NCI-H2196 treated with DMSO at 0.1 percent for 48 hours (cell line): ENCODE results near the gene RCE1.
"Not testable (repeated sequence)": the region's sequence is repeated elsewhere in the genome, so short reads cannot be mapped to it uniquely, and the experiment has no call there.

Source experiments
- DNase-seq: peaks from one replicate; lab custom pipeline; 2025; ENCODE audit not compliant: unreplicated experiment; lab: John Stamatoyannopoulos, UW

The RCE1 gene

GRCh38 chr11:66842896-66843775 lies at the start of gene RCE1:
Gene RCE1 (plus strand): TSS chr11:66843441. CDS start chr11:66843456, 15 bp downstream.
- DNase-seq = peak; percentile 65

GRCh38 chr11:66799815-66800214 lies 43.4 kb upstream of the RCE1 start:
- not testable (repeated sequence) for DNase-seq

- DNase-seq = no peak
These were observed 42.4 kb upstream of the RCE1 start for GRCh38 chr11:66800720-66801428.

GRCh38 chr11:66809592-66809991 lies 33.6 kb upstream of the RCE1 start:
- DNase-seq = no peak

GRCh38 chr11:66810576-66811185 lies 32.6 kb upstream of the RCE1 start:
- no peak for DNase-seq

- DNase-seq = no peak
These were observed 28.6 kb upstream of the RCE1 start for GRCh38 chr11:66814678-66815077.

- no peak for DNase-seq
These were observed 27.6 kb upstream of the RCE1 start for GRCh38 chr11:66815646-66816045.

GRCh38 chr11:66818231-66818955 lies 24.8 kb upstream of the RCE1 start:
- no peak for DNase-seq

- no peak for DNase-seq
These were observed 22.9 kb upstream of the RCE1 start for GRCh38 chr11:66820381-66820780.

GRCh38 chr11:66820901-66821300 lies 22.3 kb upstream of the RCE1 start:
- no peak for DNase-seq

GRCh38 chr11:66823700-66824099 lies 19.5 kb upstream of the RCE1 start:
- DNase-seq = no peak

- DNase-seq = not testable (repeated sequence)
These were observed 18.7 kb upstream of the RCE1 start for GRCh38 chr11:66824573-66824972.

- DNase-seq = no peak
These were observed 8.7 kb upstream of the RCE1 start for GRCh38 chr11:66834539-66834845.

- DNase-seq = no peak
These were observed 8.3 kb upstream of the RCE1 start for GRCh38 chr11:66834943-66835342.

GRCh38 chr11:66835768-66836405 lies 7.4 kb upstream of the RCE1 start:
- no peak for DNase-seq

GRCh38 chr11:66840317-66841091 lies 2.7 kb upstream of the RCE1 start:
- no peak for DNase-seq

GRCh38 chr11:66841861-66842260 lies 1.4 kb upstream of the RCE1 start:
- no peak for DNase-seq

- no peak for DNase-seq
These were observed 743 bp upstream of the RCE1 start for GRCh38 chr11:66842501-66842895.

GRCh38 chr11:66843776-66844495 lies 695 bp downstream of the RCE1 start:
- no peak for DNase-seq
